ENCODE data around the gene KLHL35.

GRCh38 chr11:75479597-75480145 is 46.7 kb upstream of the KLHL35 start:
- TF ChIP-seq CTCF (IDR thresholded peaks at IDR 0.05) (no peak), ZFX (IDR thresholded peaks at IDR 0.05; ENCODE audit: borderline replicate concordance) (no peak)
